H1 (cell line): Measurements from ENCODE around the gene AKTIP. TPM values are rescaled to one million over a fixed set of nuclear protein-coding genes. Genes with fewer than 3 reads are reported as not detected.

Experiments used
- CTCF ChIA-PET: fragments of 300-600 bp; sonication (Branson Sonifier 250); formaldehyde crosslinking; loops from one replicate; lab custom pipeline; 2021; ENCODE audit not compliant: partially characterized antibody; lab: Charles Lee
- POLR2A ChIA-PET: fragments of 300-600 bp; sonication (Branson Sonifier 250); formaldehyde crosslinking; loops from one replicate; lab custom pipeline; 2021; ENCODE audit warnings: inconsistent platforms; ENCODE audit not compliant: partially characterized antibody; lab: Charles Lee
- DNase-seq, 2 experiments: peaks; one replicate each; pipeline versions ENCODE4 v3.0.0 to v3.0.0-alpha.2; 2010 to 2022; ENCODE audit warnings: low spot score in 2 of 2, low read depth in 1 of 2, mixed read lengths in 1 of 2
- FAIRE-seq: peaks from 2 replicates; lab custom pipeline; 2011; peaks lifted over from hg19 to GRCh38; lab: Jason Lieb, UNC
- H2AFZ ChIP-seq: 2 replicates; pipeline ENCODE4 v1.8.1; 2012; ENCODE audit warnings: low read length, inconsistent platforms
- H2AK5ac ChIP-seq: 2 replicates; pipeline ENCODE4 v1.6.1; 2013; ENCODE audit warnings: low read depth, low read length
- H2BK120ac ChIP-seq: replicated peaks from 2 replicates; pipeline ENCODE3; 2013; ENCODE audit warnings: low read depth, low read length, inconsistent platforms
- H2BK12ac ChIP-seq: 2 replicates; pipeline ENCODE4 v1.6.1; 2013; ENCODE audit warnings: low read depth, low read length
- H2BK15ac ChIP-seq: 2 replicates; pipeline ENCODE4 v1.6.1; 2013; ENCODE audit warnings: low read length
- H2BK20ac ChIP-seq: 2 replicates; pipeline ENCODE4 v1.6.1; 2013; ENCODE audit warnings: low read length
- H2BK5ac ChIP-seq: 2 replicates; pipeline ENCODE4 v1.6.1; 2013; ENCODE audit warnings: low read depth, low read length
- H3K14ac ChIP-seq: 2 replicates; pipeline ENCODE4 v1.6.1; 2013; ENCODE audit warnings: inconsistent platforms; ENCODE audit not compliant: insufficient read length
- H3K18ac ChIP-seq: 2 replicates; pipeline ENCODE4 v1.6.1; 2013; ENCODE audit warnings: low read length; ENCODE audit errors: extremely low read depth
- H3K23ac ChIP-seq: 2 replicates; pipeline ENCODE4 v1.6.1; 2013; ENCODE audit warnings: inconsistent platforms; ENCODE audit not compliant: insufficient read length
- H3K23me2 ChIP-seq: 2 replicates; pipeline ENCODE4 v1.6.1; 2013; ENCODE audit warnings: low read depth, low read length
- H3K27ac ChIP-seq: 2 replicates; pipeline ENCODE4 v1.6.1; 2011; ENCODE audit warnings: low read depth, low read length, inconsistent platforms
- H3K27me3 ChIP-seq, 4 experiments: replicated peaks in 1 of 4; 1 replicate in 1 of 4; 2 replicates in 3 of 4; pipeline versions ENCODE4 v1.6.1 to v1.8.1; 2011 to 2013; ENCODE audit warnings: low read length in 3 of 4, mild to moderate bottlenecking in 3 of 4, inconsistent platforms in 2 of 4, mixed read lengths in 2 of 4, moderate library complexity in 1 of 4; ENCODE audit not compliant: control insufficient read depth in 3 of 4, insufficient read depth in 3 of 4; ENCODE audit errors: extremely low read depth in 1 of 4
- H3K36me3 ChIP-seq, 4 experiments: 2 replicates each; pipeline versions ENCODE4 v1.6.1 to v1.8.1; 2011 to 2013; ENCODE audit warnings: mild to moderate bottlenecking in 4 of 4, low read length in 3 of 4, moderate library complexity in 2 of 4, control low read depth in 1 of 4, inconsistent platforms in 1 of 4; ENCODE audit not compliant: insufficient read depth in 4 of 4, control insufficient read depth in 2 of 4
- H3K4ac ChIP-seq: replicated peaks from 2 replicates; pipeline ENCODE3; 2013; ENCODE audit warnings: low read length, low read depth, mixed read lengths, inconsistent platforms; ENCODE audit not compliant: insufficient read length
- H3K4me1 ChIP-seq, 4 experiments: replicated peaks in 1 of 4; 1 replicate in 1 of 4; 2 replicates in 3 of 4; pipeline versions ENCODE4 v1.6.1 to v1.8.1; 2011 to 2013; ENCODE audit warnings: low read length in 3 of 4, inconsistent platforms in 2 of 4, mixed read lengths in 1 of 4; ENCODE audit not compliant: insufficient read depth in 4 of 4, control insufficient read depth in 3 of 4
- H3K4me2 ChIP-seq, 2 experiments: 2 replicates each; pipeline versions ENCODE4 v1.6.1 to v1.8.1; 2011 to 2013; ENCODE audit warnings: low read depth in 2 of 2, low read length in 2 of 2, control low read depth in 1 of 2, inconsistent platforms in 1 of 2, mild to moderate bottlenecking in 1 of 2; ENCODE audit not compliant: insufficient read depth in 1 of 2
- H3K4me3 ChIP-seq, 4 experiments: fragments of 200-600, 300-600 bp in 1 of 4; sonication (generic), shearing (Covaris generic), sonication (Bioruptor Twin) in 1 of 4; 2 replicates each; pipeline versions ENCODE4 v1.5.1 to v1.8.1; 2011 to 2016; ENCODE audit warnings: low read length in 4 of 4, low read depth in 3 of 4, control low read depth in 2 of 4, inconsistent platforms in 2 of 4, mild to moderate bottlenecking in 2 of 4, mixed read lengths in 1 of 4, moderate library complexity in 1 of 4; ENCODE audit not compliant: insufficient read depth in 2 of 4; ENCODE audit errors: extremely low read depth in 1 of 4
- H3K56ac ChIP-seq: replicated peaks from 2 replicates; pipeline ENCODE3; 2013; ENCODE audit warnings: low read depth, mild to moderate bottlenecking, mixed read lengths, low read length, inconsistent platforms; ENCODE audit not compliant: insufficient read length
- H3K79me1 ChIP-seq: 2 replicates; pipeline ENCODE4 v1.6.1; 2013; ENCODE audit warnings: low read depth, low read length, control low read depth
- H3K79me2 ChIP-seq, 2 experiments: 2 replicates each; pipeline versions ENCODE4 v1.6.1 to v1.8.1; 2012 to 2013; ENCODE audit warnings: low read length in 2 of 2, mild to moderate bottlenecking in 2 of 2, inconsistent platforms in 1 of 2; ENCODE audit not compliant: insufficient read depth in 2 of 2, control insufficient read depth in 1 of 2
- H3K9ac ChIP-seq, 4 experiments: replicated peaks in 1 of 4; 1 replicate in 1 of 4; 2 replicates in 3 of 4; pipeline versions ENCODE4 v1.6.1 to v1.8.1; 2011 to 2013; ENCODE audit warnings: low read depth in 3 of 4, low read length in 3 of 4, control low read depth in 2 of 4, mild to moderate bottlenecking in 2 of 4, moderate library complexity in 2 of 4, inconsistent platforms in 1 of 4; ENCODE audit errors: extremely low read depth in 1 of 4
- H3K9me3 ChIP-seq, 2 experiments: 2 replicates each; pipeline versions ENCODE4 v1.6.1 to v1.8.1; 2012 to 2013; ENCODE audit warnings: mild to moderate bottlenecking in 2 of 2, moderate library complexity in 2 of 2, control low read depth in 1 of 2, inconsistent platforms in 1 of 2, low read depth in 1 of 2, low read length in 1 of 2, mixed read lengths in 1 of 2; ENCODE audit not compliant: insufficient read depth in 2 of 2
- H4K20me1 ChIP-seq, 2 experiments: replicated peaks in 1 of 2; 2 replicates each; pipeline versions ENCODE3 to v1.8.1; 2011 to 2013; ENCODE audit warnings: inconsistent platforms in 2 of 2, low read length in 2 of 2, mild to moderate bottlenecking in 1 of 2; ENCODE audit not compliant: insufficient read depth in 2 of 2, control insufficient read depth in 1 of 2
- H4K5ac ChIP-seq: 2 replicates; pipeline ENCODE4 v1.6.1; 2013; ENCODE audit warnings: low read length, low read depth, mixed read lengths, inconsistent platforms; ENCODE audit not compliant: insufficient read length
- H4K8ac ChIP-seq: 2 replicates; pipeline ENCODE4 v1.8.0; 2013; ENCODE audit warnings: mild to moderate bottlenecking, moderate library complexity, low read length, inconsistent platforms; ENCODE audit not compliant: insufficient read depth; ENCODE audit errors: extremely low read depth
- H4K91ac ChIP-seq: replicated peaks from 2 replicates; pipeline ENCODE3; 2013; ENCODE audit warnings: low read length, mixed read lengths, inconsistent platforms; ENCODE audit not compliant: insufficient read length
- BACH1 ChIP-seq: IDR thresholded peaks from 2 replicates; pipeline ENCODE4 v1.6.1; 2012; ENCODE audit warnings: low read length, improper control_type of control experiment
- CHD1 ChIP-seq: IDR thresholded peaks from 2 replicates; pipeline ENCODE4 v1.6.1; 2012; ENCODE audit warnings: low read depth, low read length, improper control_type of control experiment
- CHD2 ChIP-seq: IDR thresholded peaks from 2 replicates; pipeline ENCODE4 v1.6.1; 2012; ENCODE audit warnings: low read length, improper control_type of control experiment
- EP300 ChIP-seq, 2 experiments: IDR thresholded peaks; 1 replicate in 1 of 2; 2 replicates in 1 of 2; pipeline ENCODE4 v1.6.1; 2011 to 2012; ENCODE audit warnings: low read depth in 2 of 2, low read length in 2 of 2, mild to moderate bottlenecking in 2 of 2, borderline replicate concordance in 1 of 2, inconsistent platforms in 1 of 2, moderate library complexity in 1 of 2
- HDAC2 ChIP-seq, 2 experiments: fragments of 300-600 bp in 1 of 2; sonication (generic) in 1 of 2; IDR thresholded peaks; 2 replicates each; pipeline ENCODE4 v1.6.1; 2011 to 2012; ENCODE audit warnings: low read depth in 2 of 2, low read length in 2 of 2, mild to moderate bottlenecking in 2 of 2, moderate library complexity in 2 of 2, borderline replicate concordance in 1 of 2, inconsistent platforms in 1 of 2
- KDM4A ChIP-seq: IDR thresholded peaks from one replicate; pipeline ENCODE4 v1.7.1; 2012; ENCODE audit warnings: low read depth, mild to moderate bottlenecking, moderate library complexity, low read length, inconsistent platforms; ENCODE audit not compliant: severe bottlenecking
- RBBP5 ChIP-seq: IDR thresholded peaks from 2 replicates; pipeline ENCODE4 v1.7.1; 2012; ENCODE audit warnings: low read depth, mild to moderate bottlenecking, inconsistent platforms, low read length, moderate library complexity, borderline replicate concordance
- SIN3A ChIP-seq, 2 experiments: IDR thresholded peaks in 1 of 2; conservative IDR thresholded peaks in 1 of 2; 2 replicates each; pipeline ENCODE4 v1.6.1; 2011 to 2012; ENCODE audit warnings: low read length in 2 of 2, improper control_type of control experiment in 1 of 2, low read depth in 1 of 2, mild to moderate bottlenecking in 1 of 2
- SP4 ChIP-seq: IDR thresholded peaks from 2 replicates; pipeline ENCODE4 v1.6.1; 2012; ENCODE audit warnings: low read length, inconsistent platforms
- SUZ12 ChIP-seq: fragments of 200-600 bp; sonication (generic); IDR thresholded peaks from 2 replicates; pipeline ENCODE4 v1.6.1; 2012; ENCODE audit warnings: mild to moderate bottlenecking, inconsistent platforms, low read length, moderate library complexity, mixed read lengths
- TAF7 ChIP-seq: optimal IDR thresholded peaks from 2 replicates; pipeline ENCODE3; 2011; ENCODE audit warnings: low read depth, mild to moderate bottlenecking, inconsistent platforms, low read length, moderate library complexity, borderline replicate concordance
- WGBS, 2 experiments: shearing (Covaris generic) in 1 of 2; methylation state at CpG; one replicate each; pipeline versions ENCODE4 v1.1.6 to v1.1.7; 2013 to 2015; ENCODE audit warnings: low lambda C conversion rate in 2 of 2, mixed read lengths in 2 of 2, inconsistent platforms in 1 of 2, low coverage in 1 of 2, missing lambda C conversion rate in 1 of 2; ENCODE audit not compliant: insufficient replicate concordance in 2 of 2, insufficient coverage in 1 of 2, insufficient read length in 1 of 2; ENCODE audit errors: extremely low coverage in 1 of 2, missing lambda C conversion rate in 1 of 2; 5-methylcytosine and 5-hydroxymethylcytosine counted together
- polyA plus RNA-seq, 7 experiments: library from polyadenylated mRNA; depleted of rRNA in 3 of 7; stranded (reverse) in 5 of 7; unstranded in 2 of 7; fragments of >200 nt in 5 of 7; fragments of 200-250 nt in 2 of 7; gene quantifications; 1 replicate in 5 of 7; 2 replicates in 1 of 7; 4 replicates in 1 of 7; pipeline versions ENCODE4 v1.2.1 to v1.2.3, GENCODE V29; 2011 to 2013; ENCODE audit warnings: missing spikeins in 2 of 7, mixed read lengths in 2 of 7
- total RNA-seq: library from RNA; stranded (reverse); fragmentation: NEBNext Ultra II Directional; extraction: Animal tissue kit (Norgen Biotek cat#: 25700); gene quantifications from 2 replicates; pipeline ENCODE4 v1.2.1, GENCODE V29; 2021

AKTIP gene
- total and polyA plus RNA-seq, 2 of the 8 experiments (the other 6 are each of a cell fraction or from before 2014, with no cell fraction given), result 15.0 to 15.6 TPM

- WGBS, 2 experiments, result 83% methylated on average over 10 of the region's 10 CpGs; no CpG with 5 or more reads in 1 of the 2 experiments
- Histone ChIP-seq H3K9me3 (no peaks in the 10 kb centered on the region), H3K36me3 (no peaks in the 10 kb centered on the region), H3K79me1 (no peaks in the 10 kb centered on the region), H3K4me1 (no peaks in the 10 kb centered on the region), H2BK12ac (no peak overlapping the region), H3K9ac (no peak overlapping the region), H4K5ac (no peak overlapping the region), H2AFZ (no peak overlapping the region), H3K27ac (no peak overlapping the region), H3K56ac (no peak overlapping the region), H3K18ac (no peak overlapping the region), H2BK120ac (no peak overlapping the region), H4K20me1 (no peaks in the 10 kb centered on the region), H3K27me3 (no peaks in the 10 kb centered on the region), H3K4me3 (no peak overlapping the region), H3K23ac (no peak overlapping the region), H4K91ac (no peak overlapping the region), H2AK5ac (no peak overlapping the region), H2BK15ac (no peak overlapping the region), H3K79me2 (no peaks in the 10 kb centered on the region), H2BK5ac (no peak overlapping the region), H3K4ac (no peak overlapping the region), H3K23me2 (no peaks in the 10 kb centered on the region), H4K8ac (no peak overlapping the region), H2BK20ac (no peak overlapping the region), H3K4me2 (no peak overlapping the region), H3K14ac (no peak overlapping the region)
- no peak for DNase-seq
- no peak for FAIRE-seq
- POLR2A ChIA-PET, result interaction anchor here (0.6 kb wide), 1 partner anchor 60 kb away, joined by 3 read pairs; no protein-coding TSS in a partner anchor
- CTCF ChIA-PET, result interaction anchor here (1.1 to 1.8 kb wide), 3 partner anchors 15 to 132 kb away, joined by 3 to 5 read pairs (median 4); no protein-coding TSS in a partner anchor
- TF ChIP-seq SP4 (no peak), SUZ12 (no peak), TAF7 (no peak), EP300 (IDR thresholded peaks at IDR 0.05; ENCODE audit: borderline replicate concordance in 1 of 2, low read depth in 2 of 2, low read length in 2 of 2) (no peak), SIN3A (conservative IDR thresholded peaks at IDR 0.05 in 1 of 2, IDR thresholded peaks at IDR 0.05 in 1 of 2; ENCODE audit: low read depth in 1 of 2, low read length in 2 of 2) (no peak), HDAC2 (IDR thresholded peaks at IDR 0.05; ENCODE audit: borderline replicate concordance in 1 of 2, low read depth in 2 of 2, low read length in 2 of 2) (no peak), CHD2 (no peak), BACH1 (no peak), KDM4A (no peak), RBBP5 (no peak), CHD1 (no peak)
These were observed 27.0 kb upstream of the AKTIP start for GRCh38 chr16:53530046-53530445.
